Endothelial cell (in vitro differentiated cells): Measurements from ENCODE around the gene BTN3A1. TPM values are rescaled to one million over a fixed set of nuclear protein-coding genes. Genes with fewer than 3 reads are reported as not detected.

Experiments used
- DNase-seq: peaks from one replicate; pipeline ENCODE4 v3.0.0; 2021; ENCODE audit warnings: low spot score
- H3K27ac Mint-ChIP-seq: one replicate; pipeline ENCODE4 v1.8.0; 2021; ENCODE audit warnings: mixed read lengths, inconsistent platforms; ENCODE audit not compliant: unreplicated experiment
- H3K27me3 Mint-ChIP-seq: one replicate; pipeline ENCODE4 v1.8.0; 2021; ENCODE audit warnings: mild to moderate bottlenecking, moderate library complexity, mixed read lengths, inconsistent platforms; ENCODE audit not compliant: unreplicated experiment
- H3K36me3 Mint-ChIP-seq: one replicate; pipeline ENCODE4 v1.8.0; 2021; ENCODE audit warnings: mild to moderate bottlenecking, low read depth, mixed read lengths, inconsistent platforms; ENCODE audit not compliant: unreplicated experiment
- H3K4me1 Mint-ChIP-seq: one replicate; pipeline ENCODE4 v1.8.0; 2021; ENCODE audit warnings: mild to moderate bottlenecking, mixed read lengths, inconsistent platforms; ENCODE audit not compliant: unreplicated experiment
- H3K4me3 Mint-ChIP-seq: one replicate; pipeline ENCODE4 v1.8.0; 2021; ENCODE audit warnings: mild to moderate bottlenecking, mixed read lengths, inconsistent platforms; ENCODE audit not compliant: unreplicated experiment
- H3K9me3 Mint-ChIP-seq: one replicate; pipeline ENCODE4 v1.8.0; 2021; ENCODE audit warnings: mixed read lengths, inconsistent platforms; ENCODE audit not compliant: unreplicated experiment
- CTCF ChIP-seq: fragments of 200-600 bp; sonication (generic); IDR thresholded peaks from one replicate; pipeline ENCODE4 v1.5.0; 2021; ENCODE audit warnings: antibody characterized with exemption; ENCODE audit not compliant: unreplicated experiment
- total RNA-seq: library from RNA; stranded (reverse); fragmentation: NEBNext Ultra II Directional; extraction: Animal tissue kit (Norgen Biotek cat#: 25700); gene quantifications from one replicate; pipeline ENCODE4 v1.2.1, GENCODE V29; 2021; ENCODE audit not compliant: unreplicated experiment

Gene BTN3A1
- total RNA-seq, 1 donor from 2014 or later: 7.1 TPM

DNA sequence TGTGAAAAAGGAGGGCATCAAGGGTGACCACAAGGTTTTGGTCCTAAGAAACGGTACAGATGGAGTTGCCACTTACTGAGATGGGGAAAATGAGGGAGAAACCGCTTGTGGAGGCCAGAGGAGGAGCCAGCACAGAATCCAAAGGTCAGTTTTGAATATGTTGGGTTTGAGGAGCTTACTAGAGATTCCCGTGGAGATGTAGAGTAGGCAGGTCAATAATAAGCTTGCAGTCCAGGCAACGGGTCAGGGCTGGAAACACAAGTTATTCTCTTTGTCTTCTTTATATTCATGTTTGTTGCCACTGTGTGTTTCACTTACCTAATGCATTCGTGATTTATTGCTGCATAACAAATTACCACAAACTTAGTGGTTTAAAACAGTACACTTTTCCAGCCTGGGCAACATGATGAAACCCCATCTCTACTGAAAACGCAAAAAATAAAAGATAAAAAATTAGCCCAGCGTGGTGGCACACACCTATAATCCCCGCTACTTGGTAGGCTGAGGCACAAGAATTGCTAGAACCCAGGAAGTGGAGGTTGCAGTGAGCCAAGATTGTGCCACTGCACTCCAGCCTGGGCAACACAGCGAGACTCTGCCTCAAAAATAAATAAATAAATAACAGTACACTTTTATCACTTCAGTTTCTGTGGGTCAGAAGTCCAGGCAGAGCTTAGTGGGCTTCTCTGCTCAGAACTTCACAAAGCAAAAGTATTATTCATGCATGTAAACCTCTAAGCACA is 39.8 kb upstream of the BTN3A1 start:
- Mint-ChIP-seq H3K36me3 (no peaks in the 10 kb centered on the region), H3K27me3 (peaks cover 3% of the 10 kb centered on the region), H3K4me1 (peaks cover 2% of the 10 kb centered on the region), H3K9me3 (no peaks in the 10 kb centered on the region), H3K4me3 (no peak overlapping the region), H3K27ac (no peak overlapping the region)
- DNase-seq: no peak
- TF ChIP-seq CTCF: no peak

GRCh38 chr6:26362836-26363220 is 39.2 kb upstream of the BTN3A1 start:
- TF ChIP-seq CTCF: no peak
- no peak overlapping the region for H3K27ac Mint-ChIP-seq
- peaks cover 3% of the 10 kb centered on the region for H3K27me3 Mint-ChIP-seq
- DNase-seq: no peak
- H3K36me3 Mint-ChIP-seq: no peaks in the 10 kb centered on the region
- H3K4me3 Mint-ChIP-seq: no peak overlapping the region
- no peaks in the 10 kb centered on the region for H3K9me3 Mint-ChIP-seq
- peaks cover 2% of the 10 kb centered on the region for H3K4me1 Mint-ChIP-seq

DNA sequence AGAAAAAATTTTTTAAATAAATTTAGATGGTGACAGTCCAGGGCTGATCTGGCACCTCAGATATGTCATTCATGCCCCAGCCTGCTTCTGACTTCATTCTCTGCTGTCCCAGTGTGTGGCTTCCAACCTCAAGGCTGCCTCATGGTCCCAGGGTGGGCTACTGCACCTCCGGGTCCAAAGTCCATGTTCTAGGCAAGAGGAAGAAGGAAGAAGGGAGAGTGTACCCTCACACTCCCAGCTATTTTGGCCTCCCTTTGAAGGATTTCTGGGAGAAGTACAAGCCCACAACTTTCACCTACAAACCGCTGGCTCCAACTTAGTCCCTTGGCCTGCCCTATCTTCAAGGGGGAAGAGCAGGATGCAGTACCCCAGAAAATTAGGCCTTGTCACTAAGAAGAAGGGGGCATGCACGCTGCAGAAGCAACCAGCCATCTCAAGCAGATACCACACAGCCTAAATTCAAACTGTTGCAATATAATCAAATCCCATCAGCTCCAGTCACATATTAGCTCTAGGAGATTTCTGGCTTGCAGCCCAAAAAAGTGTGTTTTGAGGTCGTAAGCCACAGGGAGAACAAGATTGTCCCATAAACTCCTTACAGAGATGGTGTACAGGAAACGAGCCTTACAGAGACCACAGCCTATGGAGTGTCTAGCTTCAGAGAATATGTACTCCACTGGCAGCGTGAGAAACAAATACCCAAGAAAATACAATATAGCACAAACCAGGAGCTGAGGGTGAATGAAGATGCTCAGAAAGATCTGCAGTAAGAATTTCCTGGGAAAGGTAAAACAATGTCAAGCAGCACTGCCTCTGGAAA is 38.0 kb upstream of the BTN3A1 start:
- no peak overlapping the region for H3K4me3 Mint-ChIP-seq
- peaks cover 2% of the 10 kb centered on the region for H3K4me1 Mint-ChIP-seq
- no peaks in the 10 kb centered on the region for H3K36me3 Mint-ChIP-seq
- no peak overlapping the region for H3K27ac Mint-ChIP-seq
- peaks cover 3% of the 10 kb centered on the region for H3K27me3 Mint-ChIP-seq
- H3K9me3 Mint-ChIP-seq: no peaks in the 10 kb centered on the region
- no peak for DNase-seq
- TF ChIP-seq CTCF: no peak

- no peaks in the 10 kb centered on the region for H3K36me3 Mint-ChIP-seq
- no peak overlapping the region for H3K27ac Mint-ChIP-seq
- no peak overlapping the region for H3K4me3 Mint-ChIP-seq
- DNase-seq: no peak
- TF ChIP-seq CTCF: no peak
- H3K9me3 Mint-ChIP-seq: no peaks in the 10 kb centered on the region
- peaks cover 10% of the 10 kb centered on the region for H3K4me1 Mint-ChIP-seq
- H3K27me3 Mint-ChIP-seq: peaks cover 2% of the 10 kb centered on the region
Observed at GRCh38 chr6:26365633-26365995, 36.5 kb upstream of the BTN3A1 start.

- H3K4me1 Mint-ChIP-seq: peaks cover 10% of the 10 kb centered on the region
- H3K27me3 Mint-ChIP-seq: peaks cover 2% of the 10 kb centered on the region
- DNase-seq: no peak
- no peaks in the 10 kb centered on the region for H3K36me3 Mint-ChIP-seq
- H3K27ac Mint-ChIP-seq: no peak overlapping the region
- no peak for TF ChIP-seq CTCF
- no peaks in the 10 kb centered on the region for H3K9me3 Mint-ChIP-seq
- no peak overlapping the region for H3K4me3 Mint-ChIP-seq
Observed at GRCh38 chr6:26366504-26366903, 35.6 kb upstream of the BTN3A1 start.
